GM19239 (cell line): ENCODE data around the gene PDE4D.

Experiments used
- DNase-seq: peaks from one replicate; pipeline ENCODE4 v3.0.0; 2011; ENCODE audit warnings: low spot score; ENCODE audit not compliant: insufficient read length
- FAIRE-seq: peaks from 2 replicates; lab custom pipeline; 2011; peaks lifted over from hg19 to GRCh38; lab: Jason Lieb, UNC

The PDE4D gene

GRCh38 chr5:58925627-58926540 is 967.6 kb downstream of the PDE4D start:
- FAIRE-seq (no peak), DNase-seq (no peak)

DNA sequence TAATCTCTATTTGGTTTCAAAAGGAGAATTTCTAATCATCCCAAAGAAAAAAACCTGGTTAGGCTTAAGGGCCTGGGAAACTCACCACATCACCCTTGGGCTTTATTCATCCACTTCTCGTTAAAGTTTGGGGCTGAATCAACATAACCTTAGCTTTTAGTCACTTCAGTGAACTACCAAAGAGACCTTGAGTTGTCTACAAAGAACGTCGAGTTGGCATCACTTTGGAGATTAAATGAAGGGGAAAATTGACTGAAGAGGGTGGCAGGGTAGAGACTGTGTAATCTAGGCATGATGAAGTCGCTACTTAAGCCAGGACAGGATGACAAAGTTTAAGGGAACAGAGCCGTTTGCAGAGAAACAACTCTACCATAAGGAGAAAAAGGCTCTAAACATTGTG is 969.2 kb downstream of the PDE4D start:
- DNase-seq (no peak), FAIRE-seq (no peak)

- DNase-seq: no peak
- FAIRE-seq: no peak
These were observed 970.2 kb downstream of the PDE4D start for GRCh38 chr5:58923355-58923754.

GRCh38 chr5:58922461-58923171 is 970.9 kb downstream of the PDE4D start:
- FAIRE-seq: no peak
- no peak for DNase-seq

- DNase-seq (no peak), FAIRE-seq (no peak)
These were observed 972.4 kb downstream of the PDE4D start for GRCh38 chr5:58921159-58921558.

GRCh38 chr5:58919833-58920232 is 973.7 kb downstream of the PDE4D start:
- no peak for FAIRE-seq
- DNase-seq: no peak
